HCEC 1CT (cell line): ENCODE results near the gene TOMM6.
A peak's percentile ranks its signal among the peaks of the same experiment; 100 is the strongest.
"Not testable (repeated sequence)": the region's sequence is repeated elsewhere in the genome, so short reads cannot be mapped to it uniquely, and the experiment has no call there.

Source experiments
- DNase-seq: peaks from one replicate; pipeline ENCODE4 v3.0.0-alpha.2; 2017

Gene TOMM6

DNA sequence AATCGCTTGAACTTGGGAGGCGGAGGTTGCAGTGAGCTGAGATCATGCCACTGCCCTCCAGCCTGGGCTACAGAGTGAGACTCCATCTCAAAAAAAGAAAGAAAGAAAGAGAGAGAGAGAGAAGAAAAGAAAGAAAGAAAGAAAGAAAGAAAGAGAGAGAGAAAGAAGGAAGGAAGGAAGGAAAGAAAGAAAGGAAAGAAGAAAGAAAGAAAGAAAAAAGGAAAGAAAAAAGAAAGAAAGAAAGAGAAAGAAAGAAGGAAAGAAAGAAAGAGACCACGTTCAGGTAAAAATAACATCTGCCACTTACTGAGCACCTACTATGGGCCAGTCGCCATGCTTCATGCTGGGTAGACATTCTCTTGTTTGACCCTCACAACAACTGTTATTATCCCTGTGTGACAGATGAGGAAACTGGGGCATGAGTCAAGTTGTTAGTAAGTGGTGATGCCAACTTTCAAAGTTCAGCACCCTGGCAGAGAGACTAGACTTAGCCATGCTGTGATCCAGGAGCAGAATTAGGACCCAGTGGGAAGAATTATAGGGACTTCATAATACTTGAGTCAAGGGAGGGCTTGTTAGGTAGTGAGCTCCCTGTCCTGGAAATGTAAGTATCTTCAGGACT lies 21.3 kb upstream of the TOMM6 start:
- not testable (repeated sequence) for DNase-seq

GRCh38 chr6:41767112-41767833 lies 20.2 kb upstream of the TOMM6 start:
- no peak for DNase-seq

GRCh38 chr6:41768545-41769308 lies 18.8 kb upstream of the TOMM6 start:
- DNase-seq: no peak

GRCh38 chr6:41769376-41769775 lies 18.1 kb upstream of the TOMM6 start:
- DNase-seq: no peak

- no peak for DNase-seq
Observed at GRCh38 chr6:41770381-41771057, 17.0 kb upstream of the TOMM6 start.

DNA sequence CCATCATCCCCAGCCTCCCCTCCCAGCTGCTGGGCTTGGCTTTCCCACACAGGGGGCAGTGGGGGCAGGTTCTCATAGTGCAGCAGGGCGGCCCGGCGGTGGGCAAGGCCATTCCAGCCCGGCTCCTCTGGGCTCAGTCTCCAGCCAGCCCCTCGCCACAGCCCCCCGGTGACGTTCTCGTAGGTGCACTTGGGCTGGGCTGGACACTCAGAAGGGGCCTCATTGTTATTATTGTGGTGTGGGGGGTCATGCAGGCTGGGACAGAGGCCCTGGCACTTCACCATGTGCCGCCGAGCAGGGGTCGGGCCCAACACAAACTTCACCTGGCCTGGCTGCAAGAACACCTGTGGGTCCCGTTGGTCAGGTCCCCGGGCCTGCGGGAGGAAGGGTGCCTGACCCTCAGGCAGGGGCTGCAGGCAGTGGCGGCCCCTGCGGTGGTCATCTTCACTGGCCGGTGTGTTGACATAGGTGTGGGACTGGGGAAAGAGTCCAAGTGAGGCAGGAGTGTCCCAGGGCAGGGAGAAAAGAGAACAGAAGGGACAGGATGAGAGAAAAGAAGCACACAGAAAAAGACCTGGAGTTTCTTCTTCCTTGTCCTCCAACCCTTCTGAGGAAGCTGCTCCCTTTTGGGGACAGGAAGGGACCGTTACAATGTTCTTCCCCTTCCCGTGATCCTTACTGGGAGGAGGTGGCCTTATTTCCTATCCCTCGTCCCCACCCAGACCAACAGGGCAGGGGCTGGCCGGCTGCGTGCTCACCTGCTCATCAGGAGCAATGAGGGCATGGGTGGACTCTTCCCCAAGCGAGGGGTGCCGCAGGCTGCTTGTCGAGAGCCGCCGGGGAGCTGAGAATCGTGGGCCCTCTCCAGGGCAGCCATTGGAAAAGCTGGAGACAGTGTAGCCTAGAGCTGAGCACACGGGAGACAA lies 16.2 kb upstream of the TOMM6 start:
- DNase-seq: no peak

GRCh38 chr6:41774841-41775240 lies 12.7 kb upstream of the TOMM6 start:
- DNase-seq: no peak

- no peak for DNase-seq
Observed at GRCh38 chr6:41775293-41775882, 12.1 kb upstream of the TOMM6 start.

- DNase-seq: no peak
Observed at GRCh38 chr6:41777551-41778285, 9.8 kb upstream of the TOMM6 start.

DNA sequence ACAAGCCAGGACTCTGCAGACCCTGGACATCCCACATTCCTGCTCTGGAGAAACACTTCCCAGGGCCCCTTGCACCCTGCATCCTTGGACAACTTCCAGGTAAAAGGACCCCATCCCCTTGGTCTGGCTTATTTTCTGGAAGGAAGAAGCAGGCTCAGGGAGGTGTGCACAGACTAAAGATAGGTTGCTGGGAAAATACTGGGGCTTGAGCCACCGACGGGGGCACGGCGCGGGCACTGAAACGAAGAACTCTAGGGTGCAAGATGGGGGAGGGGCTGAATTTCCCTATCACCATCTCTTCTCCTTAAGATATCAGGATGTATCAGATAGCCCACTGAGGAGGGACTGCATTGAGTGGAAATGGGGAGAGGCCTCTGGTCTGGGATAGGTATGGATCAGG lies 8.6 kb upstream of the TOMM6 start:
- no peak for DNase-seq

- DNase-seq: no peak
Observed at GRCh38 chr6:41779336-41779735, 8.2 kb upstream of the TOMM6 start.

DNA sequence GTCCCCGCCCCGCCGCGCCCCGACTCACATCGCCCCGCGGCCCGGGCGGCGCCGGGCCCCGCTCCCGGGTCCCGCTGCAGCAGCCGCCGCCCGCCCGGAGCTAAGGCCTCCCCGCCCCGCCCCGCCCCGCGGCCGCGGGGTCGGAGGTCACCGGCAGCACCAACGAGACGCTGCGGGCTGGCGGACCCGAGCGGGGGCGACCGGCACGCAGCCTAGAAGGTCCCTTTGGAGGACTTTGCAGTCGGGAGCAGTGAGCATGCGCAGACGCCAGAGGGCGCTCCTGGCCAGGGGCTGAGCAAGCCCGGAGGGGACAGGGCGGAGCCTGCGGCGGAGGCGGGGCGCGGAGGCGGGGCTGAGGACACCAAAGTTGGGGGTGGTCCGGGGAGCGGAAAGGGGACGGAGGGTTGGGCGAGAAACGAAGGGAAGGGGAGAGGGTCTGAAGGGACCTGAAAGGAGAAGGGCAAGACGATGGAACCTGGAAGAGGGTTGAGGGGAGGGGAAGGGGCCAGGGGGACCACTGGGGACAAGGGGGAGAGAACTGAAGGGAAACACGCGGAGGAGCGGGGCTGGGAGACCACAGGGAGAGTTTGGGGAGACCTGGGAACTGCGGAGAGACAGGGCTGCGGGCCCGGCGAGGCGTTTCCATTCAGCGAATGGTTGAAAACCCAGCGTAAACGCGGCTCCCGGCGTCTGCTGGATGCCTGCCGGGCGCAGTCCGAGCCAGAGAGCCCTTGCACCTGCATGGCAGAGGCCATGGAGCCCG lies 7.5 kb upstream of the TOMM6 start, which contains the start of gene FRS3:
Gene FRS3, minus strand, starts transcription at position 113 of the 763 bp plus-strand sequence. CDS start 2,913 bp downstream, outside the sequence.
- DNase-seq: peak; percentile 89

DNA sequence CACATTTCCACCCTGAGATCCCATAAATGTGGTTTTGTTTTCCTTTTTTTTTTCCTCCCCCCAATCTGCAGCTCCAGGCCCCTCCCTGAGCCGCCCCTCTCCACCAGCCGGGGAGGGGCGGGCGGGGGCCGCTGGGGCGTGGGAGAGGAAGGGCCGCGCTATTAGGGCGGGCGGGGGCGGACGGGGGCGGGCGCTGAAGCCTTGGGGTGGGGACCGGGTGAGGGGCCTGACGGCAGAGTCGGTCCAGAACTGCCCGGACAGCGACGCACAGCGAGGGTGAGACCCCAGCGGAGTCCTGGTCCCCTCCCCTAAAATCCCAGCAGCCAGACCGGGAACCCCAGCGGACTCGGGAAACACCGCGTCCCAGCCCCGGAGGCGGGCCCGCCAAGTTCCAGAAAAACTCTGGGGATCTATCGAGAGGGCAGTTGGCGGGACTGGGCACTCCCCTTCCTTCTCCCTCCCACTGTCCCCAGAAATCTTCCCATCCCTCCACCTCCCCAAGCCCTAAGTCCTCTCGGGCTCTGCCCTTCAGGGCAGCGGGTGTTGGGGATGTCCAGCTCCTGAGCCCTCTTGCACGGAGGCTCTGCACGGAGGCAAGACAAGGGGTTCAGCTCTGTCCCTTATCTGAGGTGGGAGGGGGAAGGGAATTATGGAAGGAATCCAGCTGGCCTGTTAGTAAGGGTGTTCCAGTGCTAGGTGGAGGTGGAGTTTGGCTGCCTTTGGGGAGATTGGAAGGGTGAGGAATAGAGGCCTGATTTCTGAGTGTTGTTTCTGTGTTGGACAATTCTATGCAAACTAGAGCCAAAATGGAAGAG lies 6.7 kb upstream of the TOMM6 start, which contains the start of gene PRICKLE4:
Gene PRICKLE4, plus strand, starts transcription at position 232 of the 815 bp plus-strand sequence. CDS start 2,692 bp downstream, outside the sequence.
- DNase-seq: peak; percentile 26

GRCh38 chr6:41781366-41781730 lies 6.1 kb upstream of the TOMM6 start:
- DNase-seq: no peak

DNA sequence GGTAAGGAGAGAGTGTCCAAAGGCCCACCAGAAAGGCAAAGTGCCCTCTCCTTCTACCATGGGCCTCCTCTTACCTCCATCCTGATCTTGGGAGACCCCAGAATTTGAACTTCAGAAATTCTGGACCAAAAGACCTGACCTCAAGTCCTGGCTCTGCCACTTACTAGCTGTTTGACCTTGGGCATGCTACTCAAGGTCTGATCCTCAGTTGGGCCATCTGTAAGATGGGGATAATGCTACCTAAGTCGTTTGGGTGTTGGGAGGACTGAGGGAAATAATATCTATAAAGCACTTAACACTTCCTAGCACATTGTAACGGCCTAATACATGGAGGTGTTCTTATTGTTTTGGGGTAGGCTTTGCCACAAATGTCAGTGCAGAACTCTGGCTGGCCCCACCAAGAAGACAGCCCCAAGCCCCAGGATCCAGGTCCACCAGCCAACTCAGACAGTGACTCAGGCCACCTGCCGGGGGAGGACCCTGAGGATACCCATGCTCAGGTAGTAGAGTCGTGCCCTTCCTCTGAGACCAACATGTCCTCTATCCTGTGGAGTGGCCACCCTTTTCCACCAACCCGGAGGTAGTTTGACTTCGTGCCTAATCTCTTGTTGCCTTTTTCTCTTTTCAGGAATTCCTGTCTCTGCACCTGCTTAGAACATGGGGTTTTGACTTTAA lies 4.3 kb upstream of the TOMM6 start:
- DNase-seq: no peak

GRCh38 chr6:41784581-41785171 lies 2.8 kb upstream of the TOMM6 start:
- no peak for DNase-seq

DNA sequence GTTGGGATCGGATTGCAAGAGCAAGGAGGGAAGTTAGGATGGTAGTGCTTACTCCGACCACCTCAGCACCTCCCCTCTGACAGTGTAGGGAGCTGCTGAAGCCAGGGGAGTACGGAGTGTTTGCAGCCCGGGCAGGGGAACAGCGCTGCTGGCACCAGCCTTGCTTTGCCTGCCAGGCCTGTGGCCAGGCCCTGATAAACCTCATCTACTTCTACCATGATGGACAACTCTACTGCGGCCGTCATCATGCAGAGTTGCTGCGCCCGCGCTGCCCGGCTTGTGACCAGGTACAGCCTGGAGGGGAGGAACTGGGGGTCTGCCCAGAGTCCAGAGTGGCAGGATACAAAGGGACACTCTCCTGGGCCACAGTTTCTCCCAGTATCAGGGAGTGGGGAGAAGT lies 2.2 kb upstream of the TOMM6 start:
- DNase-seq: no peak
